ENCODE measurements around the gene HK1.
"Not testable (repeated sequence)": the region's sequence is repeated elsewhere in the genome, so short reads cannot be mapped to it uniquely, and the experiment has no call there.

HK1 gene

GRCh38 chr10:69434169-69434568 lies 155.9 kb downstream of the HK1 start:
- no peak for DNase-seq

- no peak for DNase-seq
These were observed 156.6 kb downstream of the HK1 start for GRCh38 chr10:69434926-69435325.

GRCh38 chr10:69435966-69436520 lies 157.7 kb downstream of the HK1 start:
- DNase-seq: no peak

GRCh38 chr10:69437321-69438259 lies 159.3 kb downstream of the HK1 start:
- no peak for DNase-seq

- DNase-seq: no peak
These were observed 160.4 kb downstream of the HK1 start for GRCh38 chr10:69438536-69439349.

- no peak for DNase-seq
These were observed 161.0 kb downstream of the HK1 start for GRCh38 chr10:69439350-69439739.

- no peak for DNase-seq
These were observed 161.7 kb downstream of the HK1 start for GRCh38 chr10:69439813-69440506.

GRCh38 chr10:69443354-69443753 lies 165.1 kb downstream of the HK1 start:
- DNase-seq: no peak

- no peak for DNase-seq
These were observed 166.7 kb downstream of the HK1 start for GRCh38 chr10:69445041-69445440.

GRCh38 chr10:69446229-69446628 lies 167.9 kb downstream of the HK1 start:
- DNase-seq: no peak

- DNase-seq: no peak
These were observed 168.4 kb downstream of the HK1 start for GRCh38 chr10:69446650-69447151.

GRCh38 chr10:69449841-69450240 lies 171.5 kb downstream of the HK1 start:
- DNase-seq: peak; percentile 15

- not testable (repeated sequence) for DNase-seq
These were observed 172.1 kb downstream of the HK1 start for GRCh38 chr10:69450395-69450794.

- peak; percentile 79 for DNase-seq
These were observed 173.0 kb downstream of the HK1 start, which contains the start of gene TSPAN15 for GRCh38 chr10:69451209-69451783. TSPAN15 (plus strand) TSS chr10:69451465; CDS start chr10:69451595, 130 bp downstream.
